Subcutaneous abdominal adipose tissue (tissue), 5 donors: ENCODE results near the gene HSDL1.
"Not testable (repeated sequence)": the region's sequence is repeated elsewhere in the genome, so short reads cannot be mapped to it uniquely, and the experiment has no call there.

ENCODE experiments used
- H3K27ac ChIP-seq: one replicate; pipeline ENCODE4 v1.7.0; 2013; ENCODE audit warnings: low read depth, mild to moderate bottlenecking, inconsistent platforms, low read length, moderate library complexity
- H3K27me3 ChIP-seq, 5 donors: one replicate each; pipeline ENCODE4 v1.7.0; 2013; ENCODE audit warnings: low read length in 5 of 5, inconsistent platforms in 1 of 5; ENCODE audit not compliant: control insufficient read depth in 5 of 5, insufficient read depth in 4 of 5
- H3K36me3 ChIP-seq, 5 donors: one replicate each; pipeline ENCODE4 v1.7.0; 2013; ENCODE audit warnings: low read length in 5 of 5; ENCODE audit not compliant: control insufficient read depth in 5 of 5, insufficient read depth in 5 of 5
- H3K4me1 ChIP-seq, 5 donors: one replicate each; pipeline ENCODE4 v1.7.0; 2013; ENCODE audit warnings: low read length in 5 of 5, mild to moderate bottlenecking in 3 of 5, moderate library complexity in 1 of 5; ENCODE audit not compliant: control insufficient read depth in 5 of 5, insufficient read depth in 5 of 5
- H3K4me3 ChIP-seq, 5 donors: one replicate each; pipeline ENCODE4 v1.7.0; 2013; ENCODE audit warnings: low read length in 5 of 5, low read depth in 1 of 5
- H3K9ac ChIP-seq, 5 donors: one replicate each; pipeline ENCODE4 v1.7.0; 2013; ENCODE audit warnings: low read length in 5 of 5, mild to moderate bottlenecking in 4 of 5, moderate library complexity in 3 of 5
- H3K9me3 ChIP-seq, 5 donors: one replicate each; pipeline ENCODE4 v1.7.0; 2013; ENCODE audit warnings: low read length in 5 of 5; ENCODE audit not compliant: control insufficient read depth in 5 of 5
- donor health status: healthy.
- donor health status: healthy.
- donor health status: healthy.
- donor health status: healthy.
- donor health status: healthy.

HSDL1 gene

GRCh38 chr16:84121007-84121406, 24.0 kb downstream of the HSDL1 start:
- no peaks in the 10 kb centered on the region for H3K27me3 ChIP-seq

GRCh38 chr16:84120023-84120422, 25.0 kb downstream of the HSDL1 start:
- H3K27ac ChIP-seq: no peak overlapping the region
- peak overlapping the region in 1 of 5 donors; percentile 28 for H3K9ac ChIP-seq
- no peaks in the 10 kb centered on the region for H3K27me3 ChIP-seq
- no peaks in the 10 kb centered on the region for H3K9me3 ChIP-seq
- peaks cover 7 to 22% (median 20%) of the 10 kb centered on the region in 5 donors for H3K4me1 ChIP-seq
- peaks cover 9 to 19% (median 17%) of the 10 kb centered on the region in 5 donors for H3K36me3 ChIP-seq
- H3K4me3 ChIP-seq: no peak overlapping the region

More at GRCh38 chr16:84121007-84121406, 24.0 kb downstream of the HSDL1 start:
- Histone ChIP-seq H3K9ac (no peak overlapping the region), H3K4me3 (no peak overlapping the region), H3K36me3 (peaks cover 9 to 19% (median 17%) of the 10 kb centered on the region in 5 donors), H3K9me3 (no peaks in the 10 kb centered on the region), H3K27ac (no peak overlapping the region), H3K4me1 (peaks cover 3 to 12% (median 11%) of the 10 kb centered on the region in 5 donors)

- Histone ChIP-seq H3K4me1 (peaks cover 7 to 22% (median 21%) of the 10 kb centered on the region in 5 donors), H3K36me3 (peaks cover 8 to 18% (median 15%) of the 10 kb centered on the region in 5 donors), H3K9me3 (no peaks in the 10 kb centered on the region), H3K9ac (peak overlapping the region in 1 of 5 donors; percentile 28), H3K27ac (no peak overlapping the region), H3K27me3 (no peaks in the 10 kb centered on the region), H3K4me3 (no peak overlapping the region)
These were observed 25.6 kb downstream of the HSDL1 start for GRCh38 chr16:84119368-84119767.

GRCh38 chr16:84118315-84118714, 26.7 kb downstream of the HSDL1 start:
- not testable (repeated sequence) for H3K9me3 ChIP-seq, H3K36me3 ChIP-seq, H3K4me3 ChIP-seq, H3K27ac ChIP-seq, H3K9ac ChIP-seq, H3K27me3 ChIP-seq
- peaks cover 7 to 26% (median 22%) of the 10 kb centered on the region in 5 donors for H3K4me1 ChIP-seq

GRCh38 chr16:84117494-84117843, 27.5 kb downstream of the HSDL1 start:
- peak overlapping the region; percentile 76 for H3K27ac ChIP-seq
- H3K4me3 ChIP-seq: peak overlapping the region; percentile 74 to 99 (median 94)
- peak overlapping the region; percentile 48 to 96 (median 90) for H3K9ac ChIP-seq
- peaks cover 7 to 26% (median 22%) of the 10 kb centered on the region in 5 donors for H3K4me1 ChIP-seq
- no peaks in the 10 kb centered on the region for H3K27me3 ChIP-seq
- H3K9me3 ChIP-seq: no peaks in the 10 kb centered on the region
- peaks cover 0 to under 1% (median 0%) of the 10 kb centered on the region in 5 donors for H3K36me3 ChIP-seq

GRCh38 chr16:84116720-84117493, 28.1 kb downstream of the HSDL1 start, which contains the start of gene MBTPS1:
Gene MBTPS1, minus strand, starts transcription at chr16:84116942. Its CDS starts 15,159 bp downstream, at chr16:84101783.
- H3K9ac ChIP-seq: peak within 1 kb of the TSS; percentile 60 to 97 (median 96)

GRCh38 chr16:84115919-84116719, 28.9 kb downstream of the HSDL1 start:
- Histone ChIP-seq H3K36me3 (no peaks in the 10 kb centered on the region), H3K4me3 (peak overlapping the region; percentile 92 to 99 (median 94)), H3K9me3 (no peaks in the 10 kb centered on the region), H3K27ac (peak overlapping the region; percentile 76), H3K4me1 (peaks cover 7 to 26% (median 22%) of the 10 kb centered on the region in 5 donors), H3K9ac (peak overlapping the region; percentile 60 to 97 (median 96)), H3K27me3 (no peaks in the 10 kb centered on the region)

More at GRCh38 chr16:84116720-84117493, 28.1 kb downstream of the HSDL1 start, which contains the start of gene MBTPS1:
- peak within 1 kb of the TSS; percentile 76 for H3K27ac ChIP-seq
- no peaks in the 10 kb centered on the region for H3K9me3 ChIP-seq
- H3K4me3 ChIP-seq: peak within 1 kb of the TSS; percentile 92 to 99 (median 94)
- peaks cover 7 to 26% (median 22%) of the 10 kb centered on the region in 5 donors for H3K4me1 ChIP-seq
- no peaks in the 10 kb centered on the region for H3K27me3 ChIP-seq
- H3K36me3 ChIP-seq: no peaks in the 10 kb centered on the region

GRCh38 chr16:84111949-84112348, 33.0 kb downstream of the HSDL1 start:
- H3K27me3 ChIP-seq, H3K9me3 ChIP-seq, H3K27ac ChIP-seq, H3K4me3 ChIP-seq, H3K9ac ChIP-seq: not testable (repeated sequence)
- Histone ChIP-seq H3K36me3 (peaks cover 0 to 24% (median 17%) of the 10 kb centered on the region in 5 donors), H3K4me1 (peaks cover 3 to 18% (median 13%) of the 10 kb centered on the region in 5 donors)

GRCh38 chr16:84111525-84111924, 33.5 kb downstream of the HSDL1 start:
- Histone ChIP-seq H3K27me3 (no peaks in the 10 kb centered on the region), H3K4me3 (no peak overlapping the region), H3K9ac (peak overlapping the region in 2 of 5 donors; percentile 41 to 57), H3K9me3 (no peaks in the 10 kb centered on the region), H3K4me1 (peaks cover 3 to 18% (median 14%) of the 10 kb centered on the region in 5 donors), H3K36me3 (peaks cover 0 to 28% (median 20%) of the 10 kb centered on the region in 5 donors), H3K27ac (no peak overlapping the region)
